ENCODE data around the gene PSMC3IP. TPM values are rescaled to one million over a fixed set of nuclear protein-coding genes. Genes with fewer than 3 reads are reported as not detected.

Gene PSMC3IP
- polyA plus RNA-seq, 3 donors, result 1.2 TPM; not detected in 2

DNA sequence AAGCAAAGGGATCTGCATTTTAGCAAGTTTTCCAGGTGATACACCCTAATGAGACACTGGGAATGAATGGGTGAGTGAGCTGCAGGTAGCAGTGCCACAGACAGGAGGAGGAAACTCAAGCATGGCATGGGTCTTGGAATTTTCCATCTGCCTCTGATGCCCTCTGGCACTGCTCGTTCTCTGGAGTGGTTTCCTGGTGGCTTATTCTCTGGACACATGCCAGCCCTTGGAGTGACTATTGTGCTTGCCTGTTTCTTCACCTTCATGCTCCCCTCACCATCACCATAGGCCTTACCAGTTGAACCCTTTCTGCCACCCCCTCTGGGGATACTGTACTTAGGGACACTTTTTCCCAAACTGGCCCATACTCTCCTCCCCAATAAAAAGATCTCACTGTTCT lies 14.0 kb downstream of the PSMC3IP start:
- H3K9me3 Mint-ChIP-seq, result peaks cover 0 to 3% (median 0%) of the 10 kb centered on the region in 7 donors
- H3K27ac Mint-ChIP-seq, result peak overlapping the region in 6 of 7 donors; percentile 61 to 91 (median 81)
- H3K36me3 ChIP-seq (replicated peaks in 1 of 2; ENCODE audit: control insufficient read depth in 1 of 2, insufficient read depth in 2 of 2, low read length in 2 of 2), result peaks cover 22 to 30% of the 10 kb centered on the region in 2 donors
- peaks cover 32% of the 10 kb centered on the region for H4K20me1 ChIP-seq (ENCODE audit: insufficient read depth, low read length)
- peaks cover 0 to 10% (median 1%) of the 10 kb centered on the region in 3 donors for H3K27me3 Mint-ChIP-seq (ENCODE audit: low read depth in 3 of 3)
- peak overlapping the region in 1 of 3 experiments; percentile 92 for H3K4me3 ChIP-seq (replicated peaks in 1 of 3; ENCODE audit: low read depth in 2 of 3, low read length in 3 of 3)
- no peak overlapping the region for H2AFZ ChIP-seq (ENCODE audit: insufficient read depth, low read depth, low read length, poor library complexity, severe bottlenecking)
- H3K4me3 Mint-ChIP-seq, result peak overlapping the region; percentile 9 to 13
- 0% methylated on average over 1 of the region's 1 CpG for WGBS (ENCODE audit: insufficient coverage)
- TF ChIP-seq, protein P1, sequence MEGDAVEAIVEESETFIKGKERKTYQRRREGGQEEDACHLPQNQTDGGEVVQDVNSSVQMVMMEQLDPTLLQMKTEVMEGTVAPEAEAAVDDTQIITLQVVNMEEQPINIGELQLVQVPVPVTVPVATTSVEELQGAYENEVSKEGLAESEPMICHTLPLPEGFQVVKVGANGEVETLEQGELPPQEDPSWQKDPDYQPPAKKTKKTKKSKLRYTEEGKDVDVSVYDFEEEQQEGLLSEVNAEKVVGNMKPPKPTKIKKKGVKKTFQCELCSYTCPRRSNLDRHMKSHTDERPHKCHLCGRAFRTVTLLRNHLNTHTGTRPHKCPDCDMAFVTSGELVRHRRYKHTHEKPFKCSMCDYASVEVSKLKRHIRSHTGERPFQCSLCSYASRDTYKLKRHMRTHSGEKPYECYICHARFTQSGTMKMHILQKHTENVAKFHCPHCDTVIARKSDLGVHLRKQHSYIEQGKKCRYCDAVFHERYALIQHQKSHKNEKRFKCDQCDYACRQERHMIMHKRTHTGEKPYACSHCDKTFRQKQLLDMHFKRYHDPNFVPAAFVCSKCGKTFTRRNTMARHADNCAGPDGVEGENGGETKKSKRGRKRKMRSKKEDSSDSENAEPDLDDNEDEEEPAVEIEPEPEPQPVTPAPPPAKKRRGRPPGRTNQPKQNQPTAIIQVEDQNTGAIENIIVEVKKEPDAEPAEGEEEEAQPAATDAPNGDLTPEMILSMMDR (IDR thresholded peaks at IDR 0.05), result no peak
- H3K9ac ChIP-seq (ENCODE audit: insufficient read depth, low read length, poor library complexity, severe bottlenecking), result no peak overlapping the region
- DNase-seq, result no peak
- peaks cover 24 to 32% of the 10 kb centered on the region in 2 donors for H3K36me3 Mint-ChIP-seq
- H3K4me1 ChIP-seq (ENCODE audit: control insufficient read depth in 1 of 2, insufficient read depth in 2 of 2, low read length in 2 of 2), result peaks cover 39 to 52% of the 10 kb centered on the region in 2 donors
- peaks cover 33% of the 10 kb centered on the region for H3K4me1 Mint-ChIP-seq
- H3K79me2 ChIP-seq (ENCODE audit: insufficient read depth, low read length), result peaks cover 48% of the 10 kb centered on the region
- H3K9me3 ChIP-seq (replicated peaks in 1 of 2; ENCODE audit: control insufficient read depth in 1 of 2, insufficient read depth in 1 of 2, low read length in 2 of 2), result no peaks in the 10 kb centered on the region
- intact Hi-C loops (cut with micrococcal nuclease), result loop anchor here in 1 of 2 donors (2.0 kb wide), 1 partner anchor 13 kb away; the partner anchor contains the start of gene PSMC3IP
- H3K27me3 ChIP-seq (ENCODE audit: control insufficient read depth in 2 of 2, insufficient read depth in 2 of 2, low read length in 2 of 2), result no peaks in the 10 kb centered on the region
- peak overlapping the region; percentile 100 for H3K4me2 ChIP-seq (replicated peaks; ENCODE audit: extremely low read depth, low read length, poor library complexity, severe bottlenecking)
- H3K27ac ChIP-seq (ENCODE audit: low read depth in 1 of 2, low read length in 2 of 2), result peak overlapping the region in 1 of 2 donors; percentile 92

DNA sequence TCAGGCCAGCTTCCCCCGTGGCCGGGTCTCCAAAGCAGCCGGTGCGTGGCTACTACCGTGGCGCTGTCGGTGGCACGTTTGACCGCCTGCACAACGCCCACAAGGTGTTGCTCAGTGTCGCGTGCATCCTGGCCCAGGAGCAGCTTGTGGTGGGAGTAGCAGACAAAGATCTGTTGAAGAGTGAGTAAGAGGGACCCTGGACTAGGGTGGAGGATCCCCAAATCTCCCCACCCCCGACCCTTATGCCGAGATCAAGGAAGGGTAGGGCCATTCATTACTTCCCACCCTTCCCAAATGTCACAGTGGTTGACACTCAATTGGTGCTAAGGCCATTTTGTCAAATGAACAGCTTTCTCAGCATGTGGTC lies 14.4 kb downstream of the PSMC3IP start:
- Mint-ChIP-seq H3K27me3 (ENCODE audit: low read depth in 3 of 3) (peaks cover 0 to 10% (median 1%) of the 10 kb centered on the region in 3 donors), H3K9me3 (peaks cover 0 to 3% (median 0%) of the 10 kb centered on the region in 7 donors), H3K4me1 (peaks cover 31% of the 10 kb centered on the region), H3K36me3 (peaks cover 23 to 29% of the 10 kb centered on the region in 2 donors), H3K27ac (peak overlapping the region; percentile 81 to 97 (median 91)), H3K4me3 (peak overlapping the region; percentile 90 to 93)
- intact Hi-C loops (cut with micrococcal nuclease), result loop anchor here in 1 of 2 donors (2.0 kb wide), 1 partner anchor 14 kb away; the partner anchor contains the start of gene PSMC3IP
- Histone ChIP-seq H3K9me3 (replicated peaks in 1 of 2; ENCODE audit: control insufficient read depth in 1 of 2, insufficient read depth in 1 of 2, low read length in 2 of 2) (no peaks in the 10 kb centered on the region), H3K4me3 (replicated peaks in 1 of 3; ENCODE audit: low read depth in 2 of 3, low read length in 3 of 3) (peak overlapping the region in 2 of 3 experiments; percentile 91 to 92), H3K79me2 (ENCODE audit: insufficient read depth, low read length) (peaks cover 44% of the 10 kb centered on the region), H3K36me3 (replicated peaks in 1 of 2; ENCODE audit: control insufficient read depth in 1 of 2, insufficient read depth in 2 of 2, low read length in 2 of 2) (peaks cover 19 to 27% of the 10 kb centered on the region in 2 donors), H3K4me1 (ENCODE audit: control insufficient read depth in 1 of 2, insufficient read depth in 2 of 2, low read length in 2 of 2) (peaks cover 35 to 48% of the 10 kb centered on the region in 2 donors), H3K27me3 (ENCODE audit: control insufficient read depth in 2 of 2, insufficient read depth in 2 of 2, low read length in 2 of 2) (no peaks in the 10 kb centered on the region), H2AFZ (ENCODE audit: insufficient read depth, low read depth, low read length, poor library complexity, severe bottlenecking) (no peak overlapping the region), H4K20me1 (ENCODE audit: insufficient read depth, low read length) (peaks cover 27% of the 10 kb centered on the region), H3K9ac (ENCODE audit: insufficient read depth, low read length, poor library complexity, severe bottlenecking) (peak overlapping the region; percentile 87), H3K4me2 (replicated peaks; ENCODE audit: extremely low read depth, low read length, poor library complexity, severe bottlenecking) (peak overlapping the region; percentile 100), H3K27ac (ENCODE audit: low read depth in 1 of 2, low read length in 2 of 2) (peak overlapping the region; percentile 88 to 92)
- DNase-seq, result no peak
- TF ChIP-seq, protein P1 (IDR thresholded peaks at IDR 0.05), result no peak
- 89% methylated on average over 4 of the region's 14 CpGs for WGBS (ENCODE audit: insufficient coverage)

All from CD14-positive monocyte (primary cell).